ENCODE data around the gene XYLT1.
A peak's percentile ranks its signal among the peaks of the same experiment; 100 is the strongest.

Gene XYLT1

DNA sequence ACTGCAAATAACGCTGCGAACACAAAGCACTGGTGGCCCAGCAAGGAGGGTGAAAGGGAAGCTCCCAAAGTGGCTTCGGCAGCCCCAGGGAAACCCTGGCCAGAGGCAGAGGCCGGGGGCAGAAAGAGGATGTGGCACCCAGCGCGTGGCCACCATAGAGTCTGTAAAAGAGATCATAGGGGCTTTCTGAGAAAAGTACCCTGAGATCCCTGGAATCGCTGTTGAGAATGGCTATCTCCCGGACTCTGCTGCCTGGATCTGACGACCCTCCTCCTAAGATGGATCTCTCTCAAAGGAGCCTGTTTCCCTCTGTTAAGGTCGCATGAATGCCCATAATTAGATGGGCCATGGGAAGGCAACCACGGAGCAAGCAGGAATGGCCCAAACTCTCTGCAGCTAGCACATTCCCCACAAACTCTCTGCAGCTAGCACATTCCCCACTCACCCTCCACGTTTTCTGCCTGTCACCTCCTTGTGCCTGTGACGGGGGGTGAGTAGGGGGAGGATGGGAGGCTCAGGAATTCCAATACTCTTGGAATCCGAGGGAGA, 364.4 kb downstream of the XYLT1 start:
- no peak for DNase-seq (ENCODE audit: extremely low spot score, insufficient read length, low read depth)
- FAIRE-seq: no peak

GRCh38 chr16:17105239-17105797, 365.4 kb downstream of the XYLT1 start:
- no peak for FAIRE-seq
- no peak for DNase-seq (ENCODE audit: extremely low spot score, insufficient read length, low read depth)

DNA sequence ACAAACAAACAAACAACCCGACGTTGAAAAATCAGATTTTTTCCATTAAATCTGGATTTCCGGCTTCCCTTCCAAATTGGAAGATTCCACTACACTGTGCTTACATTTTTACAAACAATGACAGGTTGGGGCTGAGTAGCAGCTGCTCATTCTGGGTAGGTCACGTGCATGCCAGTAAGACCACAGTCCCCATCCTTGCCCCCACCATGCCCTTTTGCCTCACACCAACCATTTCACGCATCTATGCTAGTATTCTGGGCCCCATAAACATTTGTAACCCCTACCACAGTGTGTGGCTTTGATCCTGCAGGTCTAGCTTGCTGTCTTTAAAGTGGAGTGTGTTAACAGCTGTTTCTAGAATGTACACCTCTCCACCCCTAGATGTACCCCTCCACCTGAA, 366.1 kb downstream of the XYLT1 start:
- FAIRE-seq: no peak

GRCh38 chr16:17103216-17103615, 367.5 kb downstream of the XYLT1 start:
- DNase-seq (ENCODE audit: extremely low spot score, insufficient read length, low read depth) (no peak), FAIRE-seq (no peak)

More for the DNA sequence above, 366.1 kb downstream of the XYLT1 start:
- no peak for DNase-seq (ENCODE audit: extremely low spot score, insufficient read length, low read depth)

DNA sequence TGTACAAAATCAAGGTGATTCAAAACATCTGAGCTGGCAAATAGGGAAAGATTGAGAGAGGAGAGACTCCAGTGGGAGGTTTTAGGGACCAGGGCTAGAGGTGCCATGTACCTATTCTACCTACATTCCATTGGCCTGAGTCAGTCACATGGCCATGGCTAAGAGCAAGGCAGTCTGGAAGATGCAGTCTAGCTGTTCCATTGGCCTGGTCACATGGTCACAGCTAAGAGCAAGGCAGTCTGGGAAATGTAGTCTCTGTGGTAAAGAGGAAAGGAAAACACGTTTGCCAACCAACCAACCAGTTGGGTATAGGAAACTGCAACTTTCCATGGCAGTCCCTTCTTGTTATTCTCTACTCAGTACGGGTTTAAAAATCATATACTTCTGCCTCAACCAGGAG, 369.1 kb downstream of the XYLT1 start:
- DNase-seq (ENCODE audit: extremely low spot score, insufficient read length, low read depth): no peak

GRCh38 chr16:17098685-17099084, 372.1 kb downstream of the XYLT1 start:
- FAIRE-seq: no peak

More for the DNA sequence above, 369.1 kb downstream of the XYLT1 start:
- no peak for FAIRE-seq

DNA sequence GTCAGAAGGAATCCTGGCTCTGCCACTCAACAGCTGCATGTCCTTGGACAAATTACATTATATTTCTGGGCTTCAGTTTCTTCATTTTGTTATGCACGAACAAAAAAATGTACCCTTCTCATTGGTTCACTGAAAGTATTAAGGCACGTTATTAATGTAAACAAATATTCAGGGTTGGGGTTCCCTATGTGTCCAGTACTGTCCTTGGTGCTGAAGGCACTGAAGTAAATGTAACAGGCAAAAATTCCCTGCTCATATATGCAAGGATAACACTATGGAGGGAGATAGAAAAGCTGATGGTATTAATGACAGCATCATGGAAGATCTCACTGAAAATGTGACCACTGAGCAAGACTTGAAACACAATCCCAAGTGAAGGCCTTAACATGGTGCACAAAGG, 386.6 kb downstream of the XYLT1 start:
- DNase-seq (ENCODE audit: extremely low spot score, insufficient read length, low read depth): no peak
- no peak for FAIRE-seq

More at GRCh38 chr16:17098685-17099084, 372.1 kb downstream of the XYLT1 start:
- no peak for DNase-seq (ENCODE audit: extremely low spot score, insufficient read length, low read depth)

DNA sequence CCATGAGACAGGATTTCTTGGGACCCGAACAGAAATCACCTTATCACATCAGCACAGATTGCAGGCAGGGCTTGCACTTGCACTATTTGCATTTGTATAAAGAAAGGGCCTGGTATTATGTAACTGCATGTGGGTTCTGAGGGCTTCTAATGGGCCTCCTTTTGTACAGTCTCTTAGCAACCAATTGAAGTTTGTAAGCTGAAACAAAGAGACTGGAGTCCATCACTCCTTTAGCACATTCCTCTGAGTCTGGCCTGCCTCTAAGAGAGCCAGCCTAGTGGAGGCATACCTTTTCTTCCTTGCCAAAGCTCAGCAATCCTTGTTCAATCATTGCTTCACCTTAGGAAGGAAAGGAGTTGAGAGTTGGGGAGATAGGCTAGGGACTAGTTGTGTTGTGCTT, 387.1 kb downstream of the XYLT1 start:
- no peak for FAIRE-seq
- DNase-seq (ENCODE audit: extremely low spot score, insufficient read length, low read depth): no peak

DNA sequence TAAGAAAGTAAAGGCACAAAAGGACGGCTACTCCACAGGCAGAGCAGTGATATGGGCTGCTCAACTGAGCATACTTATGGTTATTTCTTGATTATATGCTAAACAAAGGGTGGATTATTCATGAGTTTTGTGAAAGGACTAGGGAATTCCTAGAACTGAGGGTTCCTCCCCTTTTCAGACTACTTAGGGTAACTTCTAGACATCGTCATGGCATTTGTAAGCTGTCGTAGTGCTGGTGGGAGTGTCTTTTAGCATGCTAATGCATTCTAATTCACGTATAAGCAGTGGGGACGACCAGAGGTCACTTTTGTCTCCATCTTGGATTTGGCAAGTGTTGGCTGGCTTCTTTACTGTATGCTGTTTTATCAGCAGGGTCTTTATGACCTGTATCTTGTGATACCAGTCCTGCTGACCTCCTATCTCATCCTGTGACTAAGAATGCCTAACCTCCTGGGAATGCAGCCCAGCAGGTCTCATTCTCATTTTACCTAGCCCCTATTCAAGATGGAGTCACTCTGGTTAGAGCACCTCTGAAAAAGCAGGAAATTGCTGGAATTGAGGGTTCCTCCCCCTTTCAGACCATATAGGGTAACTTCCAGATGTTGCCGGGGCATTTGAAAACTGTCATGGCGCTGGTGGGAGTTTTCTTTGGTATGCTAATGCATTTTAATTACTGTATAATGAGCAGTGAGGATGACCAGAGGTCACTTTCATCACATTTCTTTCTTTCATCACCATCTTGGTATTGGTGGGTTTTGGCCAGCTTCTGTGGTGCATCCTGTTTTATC, 388.5 kb downstream of the XYLT1 start:
- DNase-seq (ENCODE audit: extremely low spot score, insufficient read length, low read depth) (no peak), FAIRE-seq (no peak)

GRCh38 chr16:17080105-17080504, 390.7 kb downstream of the XYLT1 start:
- DNase-seq (ENCODE audit: extremely low spot score, insufficient read length, low read depth): no peak
- FAIRE-seq: no peak

DNA sequence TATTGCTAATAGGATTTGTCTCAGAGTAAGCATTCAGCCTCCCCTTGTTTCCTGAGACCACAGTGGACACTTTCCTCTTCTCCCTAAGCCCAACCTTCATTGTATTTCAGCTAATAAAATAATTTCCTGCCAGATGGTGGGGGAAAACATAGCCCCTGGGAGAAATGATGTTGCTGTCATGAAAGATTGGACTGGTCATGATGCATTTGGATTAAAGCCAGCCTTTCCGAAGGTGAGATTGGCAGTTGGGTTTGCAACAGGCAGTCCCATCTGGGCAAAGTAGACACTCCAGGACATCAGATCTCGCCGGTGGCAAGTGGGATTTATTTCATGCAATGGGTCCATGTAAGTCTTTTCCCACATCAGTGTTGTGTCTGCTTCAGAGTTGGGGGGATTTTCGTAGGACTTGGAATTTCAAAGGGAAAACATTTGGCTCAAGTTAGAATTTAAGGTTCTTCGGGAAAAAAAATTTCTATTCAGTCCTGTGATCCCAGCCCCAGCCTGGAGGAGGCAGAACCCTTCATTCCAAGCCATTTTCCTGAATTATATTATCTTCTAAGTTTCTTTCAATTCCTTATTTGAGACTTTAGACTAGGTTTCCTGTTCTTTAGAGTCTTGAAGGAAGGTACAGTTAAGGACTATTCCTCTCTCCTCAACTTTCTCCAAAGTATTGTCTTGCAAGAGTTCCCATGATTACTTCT, 391.7 kb downstream of the XYLT1 start:
- FAIRE-seq (no peak), DNase-seq (ENCODE audit: extremely low spot score, insufficient read length, low read depth) (no peak)

DNA sequence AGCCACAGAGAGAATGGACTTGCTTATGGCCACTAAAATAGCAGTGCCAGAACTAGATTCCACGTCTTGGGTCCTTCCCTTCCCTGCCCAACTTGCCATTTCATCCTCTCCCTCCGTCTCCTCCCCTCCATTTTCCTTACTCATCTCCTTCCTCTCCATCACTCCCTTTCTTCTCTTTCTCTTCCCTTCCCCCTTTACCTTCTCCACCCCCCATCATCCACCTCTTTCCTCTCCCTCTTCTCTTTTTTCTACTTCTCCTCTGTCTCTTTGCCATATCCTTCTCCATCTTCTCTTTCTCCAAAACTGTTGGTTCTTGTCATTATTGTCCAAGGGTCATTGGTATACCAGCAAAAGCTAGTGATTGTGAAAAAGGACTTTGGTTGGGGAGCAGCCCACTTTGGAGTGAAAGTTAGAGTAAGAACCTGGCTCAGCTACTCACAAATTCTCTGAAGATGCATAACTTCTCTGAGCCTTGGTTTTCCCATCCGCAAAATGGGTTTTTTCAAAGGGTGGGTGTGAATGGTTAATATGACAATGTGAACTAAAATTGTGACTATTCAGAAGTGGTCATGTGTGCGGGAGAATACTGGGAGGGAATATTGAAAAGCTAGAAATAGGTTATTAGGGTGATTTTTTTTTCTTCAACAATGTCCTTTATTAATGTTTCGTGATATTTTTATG, 393.8 kb downstream of the XYLT1 start:
- DNase-seq (ENCODE audit: extremely low spot score, insufficient read length, low read depth): no peak
- peak; percentile 36 for FAIRE-seq

DNA sequence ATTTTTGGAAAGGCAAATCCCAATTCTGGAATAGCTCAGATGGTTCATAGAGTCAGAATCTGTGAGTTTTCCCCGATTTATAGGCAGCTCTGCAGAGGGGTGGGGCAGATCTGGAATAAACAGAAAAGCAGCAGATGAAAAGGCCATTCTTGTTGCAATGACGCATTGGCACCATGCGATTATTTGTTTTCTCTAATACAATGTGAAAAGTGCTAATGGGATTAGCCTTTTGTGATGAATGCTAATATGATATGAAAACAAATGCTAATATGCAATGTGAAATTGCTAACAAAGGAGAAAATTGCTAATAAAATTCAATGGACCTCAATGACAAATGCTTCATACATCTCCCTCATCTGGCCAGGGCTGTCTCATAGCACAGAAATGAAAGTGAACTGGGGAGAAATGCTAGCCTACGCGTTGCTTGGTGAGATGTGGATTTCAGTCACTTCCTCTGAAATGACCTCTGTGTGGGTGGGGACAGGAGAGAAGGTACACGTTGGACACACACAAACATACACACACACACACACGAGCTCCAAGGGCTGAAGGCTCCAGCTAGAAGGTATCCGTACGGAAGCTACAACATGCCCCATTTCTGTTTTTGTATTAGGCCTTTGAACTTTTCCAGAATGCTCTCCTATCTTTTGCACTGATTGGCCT, 394.5 kb downstream of the XYLT1 start:
- DNase-seq (ENCODE audit: extremely low spot score, insufficient read length, low read depth): no peak
- FAIRE-seq: peak; percentile 87

- DNase-seq (ENCODE audit: extremely low spot score, insufficient read length, low read depth): no peak
- no peak for FAIRE-seq
Observed at GRCh38 chr16:17072104-17072503, 398.7 kb downstream of the XYLT1 start.

DNA sequence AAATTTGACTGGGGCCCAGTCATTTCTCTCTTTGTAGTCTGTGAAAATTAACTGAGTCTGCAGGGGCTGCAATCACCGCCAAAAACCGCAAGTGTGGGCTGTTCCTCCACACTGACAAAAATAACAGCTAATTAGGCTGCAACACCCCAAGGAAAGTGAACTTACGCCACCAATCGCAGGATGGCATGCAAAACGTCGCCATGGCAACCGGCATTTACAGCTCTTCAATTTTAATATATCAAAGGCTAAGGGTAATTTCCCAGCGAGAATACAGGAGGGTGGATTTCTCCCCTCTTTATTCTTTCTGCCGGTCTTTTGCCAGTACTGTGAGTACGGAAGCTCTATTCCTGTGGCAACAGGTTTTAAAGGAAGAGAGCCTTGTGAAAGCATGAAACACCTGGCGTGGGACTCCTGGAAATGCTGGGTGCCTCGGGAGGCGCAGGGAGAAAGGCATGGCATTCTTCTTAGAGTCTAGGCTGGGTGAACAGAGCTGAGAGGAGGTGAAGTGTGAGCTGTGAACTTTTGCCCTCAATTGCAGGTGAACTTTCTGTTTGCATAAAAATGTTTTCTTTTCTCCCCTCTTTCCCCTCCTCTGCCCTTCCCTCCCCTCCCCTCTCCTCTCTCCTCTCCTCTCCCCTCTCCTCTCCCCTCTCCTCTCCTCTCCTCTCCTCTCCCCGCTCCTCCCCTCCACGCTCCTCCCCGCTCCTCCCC, 399.7 kb downstream of the XYLT1 start:
- FAIRE-seq (peak; percentile 99), DNase-seq (ENCODE audit: extremely low spot score, insufficient read length, low read depth) (peak; percentile 73)

- DNase-seq (ENCODE audit: extremely low spot score, insufficient read length, low read depth) (no peak), FAIRE-seq (peak; percentile 69)
Observed at GRCh38 chr16:17069681-17070080, 401.1 kb downstream of the XYLT1 start.

DNA sequence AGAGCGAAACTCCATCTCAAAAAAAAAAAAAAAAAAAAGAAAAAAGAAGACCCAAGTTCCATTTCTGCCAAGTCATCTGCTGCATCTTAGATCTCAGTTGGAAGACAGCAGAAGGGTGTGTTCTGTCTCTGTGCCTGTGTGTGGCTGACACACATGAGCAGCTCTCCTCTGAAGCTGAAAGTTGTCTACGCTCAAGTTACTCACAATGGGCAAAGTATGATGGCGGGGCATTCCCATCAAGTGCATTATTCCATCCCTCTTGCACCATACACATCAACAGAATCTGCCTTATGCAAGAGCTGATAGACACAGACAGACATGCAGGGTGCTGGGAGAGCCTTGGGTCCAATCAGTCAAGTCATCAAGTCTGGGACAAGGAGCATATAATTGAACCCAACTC, 402.2 kb downstream of the XYLT1 start:
- no peak for DNase-seq (ENCODE audit: extremely low spot score, insufficient read length, low read depth)
- FAIRE-seq: peak; percentile 84

DNA sequence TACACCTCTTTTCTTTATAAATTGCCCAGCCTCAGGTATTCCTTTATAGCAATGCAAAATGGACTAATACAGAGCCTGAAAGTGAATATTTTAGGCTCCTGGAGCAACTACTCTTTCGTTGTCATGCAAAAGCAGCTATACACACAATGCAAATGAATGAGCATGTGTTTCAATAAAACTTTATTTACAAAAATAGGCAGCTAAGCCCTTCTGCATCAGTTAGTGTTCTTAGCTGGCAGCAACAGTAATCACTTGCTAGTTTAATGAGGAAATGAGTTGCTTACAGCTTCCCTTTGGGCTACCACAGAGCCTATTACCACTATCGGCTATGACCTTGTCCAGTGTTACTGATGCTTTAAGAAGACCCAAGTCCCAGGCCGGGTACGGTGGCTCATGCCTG, 402.9 kb downstream of the XYLT1 start:
- FAIRE-seq: peak; percentile 73

More for the DNA sequence above, 402.9 kb downstream of the XYLT1 start:
- no peak for DNase-seq (ENCODE audit: extremely low spot score, insufficient read length, low read depth)
